Measurements from ENCODE around the gene NTSR1. TPM values are rescaled to one million over a fixed set of nuclear protein-coding genes. Genes with fewer than 3 reads are reported as not detected.

NTSR1 gene
- total and polyA plus RNA-seq, 2 donors: 0.05 to 0.34 TPM

- no peak for DNase-seq (ENCODE audit: extremely low spot score)
- no peaks in the 10 kb centered on the region for H3K4me1 ChIP-seq (ENCODE audit: insufficient read depth)
- H3K4me3 ChIP-seq (ENCODE audit: low read depth, low read length): no peak overlapping the region
- WGBS: 89% methylated on average over 6 of the region's 6 CpGs
- no peak overlapping the region for H3K27ac ChIP-seq (ENCODE audit: low read depth)
- no peaks in the 10 kb centered on the region for H3K36me3 ChIP-seq (ENCODE audit: insufficient read depth)
These were observed 56.4 kb downstream of the NTSR1 start for GRCh38 chr20:62765021-62765420.

DNA sequence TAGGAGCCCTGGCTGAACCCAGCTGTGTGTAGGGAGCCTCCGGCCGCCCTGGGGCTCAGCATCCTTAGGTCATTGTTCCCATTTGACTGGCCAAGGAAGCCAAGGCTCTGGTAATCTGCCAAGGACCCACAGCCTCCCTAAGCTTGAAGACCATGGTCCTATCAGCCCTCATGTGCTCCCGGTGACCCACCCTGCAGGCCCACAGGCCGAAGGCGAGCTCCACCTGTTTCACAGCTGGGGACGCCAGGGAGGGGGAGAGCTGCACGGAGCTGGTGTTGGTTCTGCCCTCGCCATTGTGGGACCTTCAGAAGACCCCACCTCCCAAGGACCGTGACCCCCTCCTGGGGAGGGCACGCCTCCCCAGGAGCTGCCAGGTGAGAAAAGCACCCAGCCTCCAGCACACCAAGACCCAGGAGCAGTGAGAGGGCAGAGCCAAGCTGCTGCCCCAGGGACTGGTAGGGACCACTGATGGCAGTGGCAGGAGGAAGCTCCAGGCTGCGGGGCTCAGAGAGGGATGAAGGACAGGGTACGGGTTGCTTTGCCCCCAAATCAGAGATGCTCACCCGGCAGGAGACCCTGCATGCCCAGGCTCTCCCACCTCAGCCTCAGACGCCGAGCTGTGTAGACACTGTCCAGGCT, 56.9 kb downstream of the NTSR1 start:
- no peaks in the 10 kb centered on the region for H3K4me1 ChIP-seq (ENCODE audit: insufficient read depth)
- whole genome bisulfite sequencing: 82% methylated on average over 15 of the region's 15 CpGs
- no peak overlapping the region for H3K27ac ChIP-seq (ENCODE audit: low read depth)
- H3K4me3 ChIP-seq (ENCODE audit: low read depth, low read length): no peak overlapping the region
- no peaks in the 10 kb centered on the region for H3K36me3 ChIP-seq (ENCODE audit: insufficient read depth)
- no peak for DNase-seq (ENCODE audit: extremely low spot score)

DNA sequence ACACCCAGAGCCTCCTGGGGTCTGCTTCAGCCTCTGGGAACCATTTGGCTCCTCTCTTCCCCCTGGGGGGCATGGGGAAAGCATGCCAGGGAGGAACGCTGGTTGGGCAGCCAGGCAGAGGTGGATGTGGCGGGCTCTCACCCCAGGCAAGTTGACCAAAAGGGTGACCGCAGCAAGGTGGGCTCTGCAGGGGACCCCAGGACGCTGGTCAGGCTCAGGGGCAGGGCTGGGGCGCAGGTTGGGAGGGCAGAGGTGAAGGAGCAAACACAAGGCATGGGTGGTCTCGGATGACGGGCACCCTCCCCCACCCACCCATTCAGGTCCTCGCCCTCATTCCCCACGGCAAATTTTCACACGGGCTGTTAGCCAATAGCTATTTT, 57.4 kb downstream of the NTSR1 start:
- WGBS: 73% methylated on average over 10 of the region's 10 CpGs
- no peak for DNase-seq (ENCODE audit: extremely low spot score)

GRCh38 chr20:62766716-62767115, 58.1 kb downstream of the NTSR1 start:
- H3K27ac ChIP-seq (ENCODE audit: low read depth): no peak overlapping the region
- 64% methylated on average over 16 of the region's 16 CpGs for WGBS
- DNase-seq (ENCODE audit: extremely low spot score): no peak
- no peak overlapping the region for H3K4me3 ChIP-seq (ENCODE audit: low read depth, low read length)
- no peaks in the 10 kb centered on the region for H3K4me1 ChIP-seq (ENCODE audit: insufficient read depth)
- H3K36me3 ChIP-seq (ENCODE audit: insufficient read depth): no peaks in the 10 kb centered on the region

More for the DNA sequence above, 57.4 kb downstream of the NTSR1 start:
- Histone ChIP-seq H3K4me3 (ENCODE audit: low read depth, low read length) (no peak overlapping the region), H3K27ac (ENCODE audit: low read depth) (no peak overlapping the region), H3K4me1 (ENCODE audit: insufficient read depth) (no peaks in the 10 kb centered on the region), H3K36me3 (ENCODE audit: insufficient read depth) (no peaks in the 10 kb centered on the region)

DNA sequence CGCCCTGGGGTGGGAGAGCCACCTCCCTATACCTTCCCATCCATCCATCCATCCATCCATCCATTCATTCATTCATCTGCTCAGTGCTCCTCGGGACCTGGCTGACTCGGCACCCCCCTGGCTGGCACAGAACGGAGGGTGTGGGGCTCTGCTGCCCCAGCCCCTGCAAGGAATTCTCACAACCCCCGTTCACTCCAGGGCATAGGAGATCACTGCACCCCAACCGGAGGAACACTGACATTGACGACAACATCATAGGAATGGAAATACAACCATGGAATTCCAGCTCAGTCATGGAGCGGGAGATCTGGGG, 59.6 kb downstream of the NTSR1 start:
- WGBS: 77% methylated on average over 8 of the region's 8 CpGs
- no peak for DNase-seq (ENCODE audit: extremely low spot score)

DNA sequence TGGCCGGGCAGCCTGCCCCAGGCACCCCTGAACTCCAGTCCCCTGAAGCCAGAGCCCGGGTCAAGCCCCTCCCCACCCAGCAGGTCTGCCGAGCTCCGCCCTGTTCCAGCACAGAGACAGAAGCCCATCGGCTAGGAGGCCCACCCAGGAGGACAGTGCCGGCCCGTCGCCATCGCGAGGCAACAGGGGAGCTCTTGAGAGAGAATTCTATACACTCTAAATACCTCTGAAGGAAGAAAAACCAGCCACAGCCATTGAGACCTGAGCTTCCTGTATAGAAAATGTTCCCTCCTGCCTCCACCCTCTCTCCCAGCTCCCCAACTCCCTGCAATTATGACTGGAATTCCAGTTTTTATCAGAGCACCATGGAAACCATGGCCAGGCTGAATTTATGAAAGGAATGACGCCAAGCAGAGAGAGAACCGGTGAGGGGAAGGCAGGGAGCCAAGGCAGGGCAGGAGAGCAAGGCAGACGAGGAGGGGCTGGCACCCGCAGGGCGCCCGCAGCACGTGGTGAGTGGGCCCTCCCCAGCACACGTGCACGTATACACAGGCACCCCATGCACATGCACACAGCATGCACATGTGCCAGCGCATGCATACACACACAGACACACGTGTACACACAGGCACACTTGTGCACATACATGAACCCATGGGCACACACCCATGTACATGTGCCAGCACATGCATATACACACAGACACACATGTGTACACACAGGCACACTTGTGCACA, 60.1 kb downstream of the NTSR1 start:
- H3K4me3 ChIP-seq (ENCODE audit: low read depth, low read length): no peak overlapping the region
- no peaks in the 10 kb centered on the region for H3K36me3 ChIP-seq (ENCODE audit: insufficient read depth)
- no peaks in the 10 kb centered on the region for H3K4me1 ChIP-seq (ENCODE audit: insufficient read depth)
- H3K27ac ChIP-seq (ENCODE audit: low read depth): no peak overlapping the region
- DNase-seq (ENCODE audit: extremely low spot score): peak; percentile 41
- 29% methylated on average over 21 of the region's 21 CpGs for WGBS

More for the DNA sequence above, 59.6 kb downstream of the NTSR1 start:
- Histone ChIP-seq H3K4me1 (ENCODE audit: insufficient read depth) (no peaks in the 10 kb centered on the region), H3K36me3 (ENCODE audit: insufficient read depth) (no peaks in the 10 kb centered on the region), H3K27ac (ENCODE audit: low read depth) (no peak overlapping the region), H3K4me3 (ENCODE audit: low read depth, low read length) (no peak overlapping the region)

- Histone ChIP-seq H3K36me3 (ENCODE audit: insufficient read depth) (no peaks in the 10 kb centered on the region), H3K27ac (ENCODE audit: low read depth) (no peak overlapping the region), H3K4me3 (ENCODE audit: low read depth, low read length) (no peak overlapping the region), H3K4me1 (ENCODE audit: insufficient read depth) (no peaks in the 10 kb centered on the region)
- 96% methylated on average over 16 of the region's 16 CpGs for WGBS
- no peak for DNase-seq (ENCODE audit: extremely low spot score)
These were observed 60.9 kb downstream of the NTSR1 start for GRCh38 chr20:62769346-62770071.

DNA sequence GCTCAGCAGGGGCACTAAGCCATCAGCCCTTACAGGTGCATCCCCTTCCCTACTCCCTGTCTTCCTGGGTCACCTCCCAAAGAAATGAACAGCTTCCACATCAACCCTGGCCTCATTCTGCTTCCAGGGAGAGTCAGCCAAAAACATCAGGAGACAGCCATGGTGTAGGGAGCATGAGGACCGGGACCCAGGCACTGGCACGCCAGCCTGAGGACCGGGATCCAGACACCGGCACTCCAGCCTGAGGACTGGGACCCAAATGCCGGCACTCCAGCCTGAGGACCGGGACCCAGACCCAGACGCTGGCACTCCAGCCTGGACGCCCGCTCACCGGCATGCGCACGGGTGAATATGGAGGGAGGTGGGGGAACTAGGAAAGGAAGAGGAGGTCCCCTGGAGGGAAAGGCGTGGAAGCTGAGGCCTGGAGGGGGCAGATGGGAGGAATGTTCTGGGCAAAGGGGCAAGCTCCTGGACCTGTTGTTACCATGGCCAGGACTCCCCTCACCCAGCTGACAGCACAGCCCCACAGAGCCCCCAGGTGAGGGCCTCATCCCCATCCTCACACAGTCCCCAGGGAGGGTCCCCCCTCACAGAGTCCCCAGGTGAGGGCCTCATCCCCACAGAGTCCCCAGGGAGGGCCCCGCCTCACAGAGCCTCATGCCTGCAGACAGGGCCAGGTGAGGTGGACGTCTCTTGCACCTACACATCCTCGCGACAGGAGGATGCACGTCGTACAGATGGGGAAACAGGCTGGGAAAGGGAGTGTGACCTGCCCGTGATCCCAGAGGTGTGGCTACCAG, 61.7 kb downstream of the NTSR1 start:
- no peaks in the 10 kb centered on the region for H3K36me3 ChIP-seq (ENCODE audit: insufficient read depth)
- WGBS: 94% methylated on average over 20 of the region's 20 CpGs
- DNase-seq (ENCODE audit: extremely low spot score): no peak
- H3K4me3 ChIP-seq (ENCODE audit: low read depth, low read length): no peak overlapping the region
- no peak overlapping the region for H3K27ac ChIP-seq (ENCODE audit: low read depth)
- no peaks in the 10 kb centered on the region for H3K4me1 ChIP-seq (ENCODE audit: insufficient read depth)

GRCh38 chr20:62770916-62771315, 62.3 kb downstream of the NTSR1 start:
- Histone ChIP-seq H3K4me3 (ENCODE audit: low read depth, low read length) (no peak overlapping the region), H3K36me3 (ENCODE audit: insufficient read depth) (no peaks in the 10 kb centered on the region), H3K4me1 (ENCODE audit: insufficient read depth) (no peaks in the 10 kb centered on the region), H3K27ac (ENCODE audit: low read depth) (no peak overlapping the region)
- no peak for DNase-seq (ENCODE audit: extremely low spot score)
- 91% methylated on average over 14 of the region's 14 CpGs for WGBS

- no peak for DNase-seq (ENCODE audit: extremely low spot score)
- 82% methylated on average over 25 of the region's 25 CpGs for WGBS
- Histone ChIP-seq H3K4me3 (ENCODE audit: low read depth, low read length) (no peak overlapping the region), H3K36me3 (ENCODE audit: insufficient read depth) (no peaks in the 10 kb centered on the region), H3K27ac (ENCODE audit: low read depth) (no peak overlapping the region), H3K4me1 (ENCODE audit: insufficient read depth) (no peaks in the 10 kb centered on the region)
These were observed 62.9 kb downstream of the NTSR1 start for GRCh38 chr20:62771396-62772102.

- DNase-seq (ENCODE audit: extremely low spot score): no peak
- Histone ChIP-seq H3K27ac (ENCODE audit: low read depth) (no peak overlapping the region), H3K4me3 (ENCODE audit: low read depth, low read length) (no peak overlapping the region), H3K36me3 (ENCODE audit: insufficient read depth) (no peaks in the 10 kb centered on the region), H3K4me1 (ENCODE audit: insufficient read depth) (no peaks in the 10 kb centered on the region)
- 95% methylated on average over 23 of the region's 23 CpGs for WGBS
These were observed 63.5 kb downstream of the NTSR1 start for GRCh38 chr20:62772103-62772611.

GRCh38 chr20:62772619-62772989, 64.0 kb downstream of the NTSR1 start:
- DNase-seq (ENCODE audit: extremely low spot score): no peak
- Histone ChIP-seq H3K36me3 (ENCODE audit: insufficient read depth) (no peaks in the 10 kb centered on the region), H3K4me1 (ENCODE audit: insufficient read depth) (no peaks in the 10 kb centered on the region), H3K4me3 (ENCODE audit: low read depth, low read length) (no peak overlapping the region), H3K27ac (ENCODE audit: low read depth) (no peak overlapping the region)
- 74% methylated on average over 11 of the region's 11 CpGs for WGBS
